Measurements from ENCODE around the gene MAGEA4.

Gene MAGEA4

GRCh38 chrX:151929126-151929525 is 16.4 kb downstream of the MAGEA4 start:
- no peak for DNase-seq

GRCh38 chrX:151935358-151935757 is 22.7 kb downstream of the MAGEA4 start:
- no peak for DNase-seq

- no peak for DNase-seq
Observed at GRCh38 chrX:151938172-151938571, 25.5 kb downstream of the MAGEA4 start.

DNA sequence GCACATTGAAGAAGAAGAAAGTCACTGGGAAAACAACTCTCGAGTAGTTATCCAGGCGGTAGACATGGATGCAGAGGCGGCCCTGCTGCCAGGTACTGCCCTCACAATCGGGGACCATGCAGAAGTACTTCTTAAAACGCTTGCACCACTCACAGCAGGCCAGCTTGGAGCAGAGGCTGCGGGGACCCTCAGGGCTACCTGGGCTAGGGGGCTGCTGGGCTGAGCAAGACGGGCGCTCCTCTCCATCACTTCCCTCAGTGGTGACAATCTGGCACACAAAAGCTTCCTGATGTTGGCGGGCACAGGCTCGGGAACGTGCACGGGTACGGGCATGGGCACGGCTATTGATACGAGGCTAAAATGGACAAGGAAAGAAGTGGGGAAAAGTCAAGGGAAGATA is 42.0 kb downstream of the MAGEA4 start:
- no peak for DNase-seq

GRCh38 chrX:151958101-151958500 is 45.4 kb downstream of the MAGEA4 start:
- no peak for DNase-seq

- DNase-seq: no peak
Observed at GRCh38 chrX:151962034-151962433, 49.3 kb downstream of the MAGEA4 start.

- DNase-seq: no peak
Observed at GRCh38 chrX:151966236-151966635, 53.5 kb downstream of the MAGEA4 start.

DNA sequence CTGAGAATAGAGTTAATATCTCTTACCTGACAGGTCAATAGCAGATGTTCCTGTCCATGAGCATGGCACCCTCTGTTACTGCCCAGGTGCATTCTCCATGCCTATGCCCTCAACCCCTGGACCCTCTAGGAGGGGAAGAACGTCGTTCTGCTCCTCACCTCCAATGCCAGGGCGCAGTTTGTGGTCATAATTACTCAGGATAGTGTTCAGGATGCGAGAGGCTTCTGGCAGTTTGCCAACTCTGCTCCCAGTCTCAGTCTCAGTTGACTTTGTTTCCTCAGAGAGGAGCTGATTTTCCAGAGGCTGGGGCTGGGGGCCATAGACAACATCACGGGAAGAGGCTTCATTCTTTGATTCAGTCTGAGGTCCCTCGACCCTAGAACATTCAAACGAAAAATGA is 57.3 kb downstream of the MAGEA4 start:
- DNase-seq: no peak

- DNase-seq: no peak
Observed at GRCh38 chrX:151970661-151971060, 58.0 kb downstream of the MAGEA4 start.

- no peak for DNase-seq
Observed at GRCh38 chrX:151973060-151973661, 60.5 kb downstream of the MAGEA4 start.

DNA sequence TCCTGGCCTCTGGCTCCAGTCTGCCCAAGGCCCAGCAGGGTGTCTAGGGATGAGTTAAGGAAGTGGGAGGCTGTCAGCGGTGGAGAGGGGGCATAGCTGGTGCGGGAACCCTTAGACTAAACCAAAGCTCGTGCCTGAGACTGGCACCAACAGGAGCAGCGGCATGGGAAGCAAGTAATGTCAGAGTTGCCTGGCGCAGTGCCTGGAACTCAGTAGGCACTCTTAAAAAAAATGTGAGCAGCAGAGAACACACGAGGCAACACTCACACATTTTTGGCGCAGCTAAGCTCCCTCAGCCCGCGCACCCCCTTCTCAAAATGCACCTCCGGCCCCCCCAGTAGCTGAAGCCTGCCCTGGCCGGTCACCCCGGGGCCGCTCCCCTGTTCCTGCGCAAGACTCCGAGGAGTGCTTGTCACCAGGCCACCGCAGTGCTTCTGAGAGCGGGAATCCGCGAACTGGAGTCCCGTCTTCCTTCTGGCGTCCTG is 61.2 kb downstream of the MAGEA4 start:
- DNase-seq: no peak
